H1 (cell line): ENCODE results near the gene WDR54.

ENCODE experiments used
- CHD2 ChIP-seq: IDR thresholded peaks from 2 replicates; pipeline ENCODE4 v1.6.1; 2012; ENCODE audit warnings: low read length, improper control_type of control experiment
- CTCF ChIP-seq, 3 experiments: IDR thresholded peaks; 1 replicate in 2 of 3; 2 replicates in 1 of 3; pipeline versions ENCODE4 v1.5.1 to v1.6.1; 2011; ENCODE audit warnings: low read length in 3 of 3, mild to moderate bottlenecking in 3 of 3, inconsistent platforms in 2 of 3, low read depth in 1 of 3, moderate library complexity in 1 of 3; ENCODE audit not compliant: insufficient read depth in 1 of 3; ENCODE audit errors: control extremely low read depth in 1 of 3
- GABPA ChIP-seq: IDR thresholded peaks from 2 replicates; pipeline ENCODE4 v1.6.1; 2011; ENCODE audit warnings: mild to moderate bottlenecking, low read length, moderate library complexity, borderline replicate concordance; ENCODE audit not compliant: insufficient read depth
- MAX ChIP-seq: IDR thresholded peaks from 2 replicates; pipeline ENCODE4 v1.6.1; 2012; ENCODE audit warnings: inconsistent platforms
- NRF1 ChIP-seq: IDR thresholded peaks from 2 replicates; pipeline ENCODE4 v1.6.1; 2011; ENCODE audit warnings: mild to moderate bottlenecking, low read depth, low read length, improper control_type of control experiment
- POLR2A ChIP-seq, 2 experiments: IDR thresholded peaks; 1 replicate in 1 of 2; 2 replicates in 1 of 2; pipeline ENCODE4 v1.6.1; 2011; ENCODE audit warnings: low read depth in 2 of 2, low read length in 2 of 2, mild to moderate bottlenecking in 2 of 2; ENCODE audit errors: control extremely low read depth in 1 of 2
- POLR2AphosphoS5 ChIP-seq: IDR thresholded peaks from 2 replicates; pipeline ENCODE4 v1.6.1; 2011; ENCODE audit warnings: low read depth, low read length
- TBP ChIP-seq: IDR thresholded peaks from 2 replicates; pipeline ENCODE4 v1.6.1; 2011; ENCODE audit warnings: low read depth, low read length, improper control_type of control experiment

GRCh38 chr2:74430502-74430901 lies 9.0 kb downstream of the WDR54 start:
- TF ChIP-seq CTCF (IDR thresholded peaks at IDR 0.05; ENCODE audit: control extremely low read depth in 1 of 3, insufficient read depth in 1 of 3, low read depth in 1 of 3, low read length in 3 of 3) (no peak), POLR2AphosphoS5 (no peak), NRF1 (no peak), CHD2 (no peak), GABPA (no peak), MAX (no peak), TBP (no peak), POLR2A (IDR thresholded peaks at IDR 0.05; ENCODE audit: control extremely low read depth in 1 of 2, low read depth in 2 of 2, low read length in 2 of 2) (no peak)
